Ascending aorta (tissue), 2 donors: ENCODE results near the gene NREP. TPM values are rescaled to one million over a fixed set of nuclear protein-coding genes. Genes with fewer than 3 reads are reported as not detected.

Source experiments
- DNase-seq, 2 donors: peaks; one replicate each; pipeline ENCODE4 v3.0.0-alpha.2; 2019; ENCODE audit warnings: low spot score in 2 of 2
- H3K27ac ChIP-seq, 2 donors: fragments of 200-600 bp; sonication (generic); one replicate each; pipeline ENCODE4 v1.5.1; 2016 to 2017; ENCODE audit warnings: mild to moderate bottlenecking in 1 of 2
- H3K27me3 ChIP-seq: fragments of 200-600 bp; sonication (generic); one replicate; pipeline ENCODE4 v1.5.1; 2017
- H3K36me3 ChIP-seq, 2 donors: fragments of 200-600 bp; sonication (generic); one replicate each; pipeline ENCODE4 v1.5.1; 2016
- H3K4me1 ChIP-seq, 2 donors: fragments of 200-600 bp; sonication (generic); one replicate each; pipeline ENCODE4 v1.5.1; 2016 to 2017; ENCODE audit warnings: mild to moderate bottlenecking in 1 of 2
- H3K4me3 ChIP-seq, 2 donors: fragments of 200-600 bp; sonication (generic); one replicate each; pipeline ENCODE4 v1.5.1; 2016 to 2017; ENCODE audit warnings: mild to moderate bottlenecking in 1 of 2
- H3K9me3 ChIP-seq, 2 donors: fragments of 200-600 bp; sonication (generic); one replicate each; pipeline ENCODE4 v1.5.1; 2016
- intact Hi-C: fragments of 100-400 bp; cut with DNase I; formaldehyde crosslinking; loops from one replicate; pipeline ENCODE4 v1.15.1; 2023
- total RNA-seq: library from RNA; depleted of rRNA; stranded (reverse); fragments of >200 nt; gene quantifications from one replicate; pipeline ENCODE4 v1.1.0, GENCODE V29; 2016
- TF ChIP-seq, protein P1 (sequence below), 3 experiments: fragments of 200-600 bp in 2 of 3; fragments of 450-650 bp in 1 of 3; sonication (generic) in 2 of 3; IDR thresholded peaks; one replicate each; pipeline ENCODE4 v1.5.1; 2016 to 2019; ENCODE audit warnings: antibody characterized with exemption in 3 of 3, mild to moderate bottlenecking in 1 of 3, moderate library complexity in 1 of 3

The NREP gene
- total RNA-seq, 1 donor from 2014 or later, result 15.3 TPM

DNA sequence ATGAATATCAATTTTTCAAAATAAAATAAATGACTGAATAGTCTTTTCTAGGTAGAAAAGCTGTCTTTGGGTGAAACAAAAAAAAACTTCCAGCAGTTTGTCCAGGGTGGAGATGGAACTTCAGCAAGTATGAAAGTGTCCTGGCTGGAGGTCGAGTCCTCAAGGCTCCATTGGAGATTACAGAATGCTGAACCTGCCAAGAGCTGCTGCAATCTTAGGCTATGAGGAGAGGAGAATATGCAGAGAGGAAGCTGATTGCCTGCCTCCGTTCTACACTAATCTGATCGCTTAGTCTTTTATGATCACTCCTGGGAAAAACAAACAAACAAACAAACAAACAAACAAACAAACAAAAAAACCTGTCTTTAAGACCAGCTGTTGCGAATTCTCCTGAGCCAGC, 50.6 kb downstream of the NREP start:
- Histone ChIP-seq H3K27me3 (no peaks in the 10 kb centered on the region), H3K9me3 (no peaks in the 10 kb centered on the region), H3K36me3 (no peaks in the 10 kb centered on the region), H3K27ac (no peak overlapping the region), H3K4me1 (no peaks in the 10 kb centered on the region), H3K4me3 (no peak overlapping the region)
- no peak for DNase-seq
- intact Hi-C loops, result no loop called here
- TF ChIP-seq, protein P1, sequence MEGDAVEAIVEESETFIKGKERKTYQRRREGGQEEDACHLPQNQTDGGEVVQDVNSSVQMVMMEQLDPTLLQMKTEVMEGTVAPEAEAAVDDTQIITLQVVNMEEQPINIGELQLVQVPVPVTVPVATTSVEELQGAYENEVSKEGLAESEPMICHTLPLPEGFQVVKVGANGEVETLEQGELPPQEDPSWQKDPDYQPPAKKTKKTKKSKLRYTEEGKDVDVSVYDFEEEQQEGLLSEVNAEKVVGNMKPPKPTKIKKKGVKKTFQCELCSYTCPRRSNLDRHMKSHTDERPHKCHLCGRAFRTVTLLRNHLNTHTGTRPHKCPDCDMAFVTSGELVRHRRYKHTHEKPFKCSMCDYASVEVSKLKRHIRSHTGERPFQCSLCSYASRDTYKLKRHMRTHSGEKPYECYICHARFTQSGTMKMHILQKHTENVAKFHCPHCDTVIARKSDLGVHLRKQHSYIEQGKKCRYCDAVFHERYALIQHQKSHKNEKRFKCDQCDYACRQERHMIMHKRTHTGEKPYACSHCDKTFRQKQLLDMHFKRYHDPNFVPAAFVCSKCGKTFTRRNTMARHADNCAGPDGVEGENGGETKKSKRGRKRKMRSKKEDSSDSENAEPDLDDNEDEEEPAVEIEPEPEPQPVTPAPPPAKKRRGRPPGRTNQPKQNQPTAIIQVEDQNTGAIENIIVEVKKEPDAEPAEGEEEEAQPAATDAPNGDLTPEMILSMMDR (IDR thresholded peaks at IDR 0.05), result no peak

DNA sequence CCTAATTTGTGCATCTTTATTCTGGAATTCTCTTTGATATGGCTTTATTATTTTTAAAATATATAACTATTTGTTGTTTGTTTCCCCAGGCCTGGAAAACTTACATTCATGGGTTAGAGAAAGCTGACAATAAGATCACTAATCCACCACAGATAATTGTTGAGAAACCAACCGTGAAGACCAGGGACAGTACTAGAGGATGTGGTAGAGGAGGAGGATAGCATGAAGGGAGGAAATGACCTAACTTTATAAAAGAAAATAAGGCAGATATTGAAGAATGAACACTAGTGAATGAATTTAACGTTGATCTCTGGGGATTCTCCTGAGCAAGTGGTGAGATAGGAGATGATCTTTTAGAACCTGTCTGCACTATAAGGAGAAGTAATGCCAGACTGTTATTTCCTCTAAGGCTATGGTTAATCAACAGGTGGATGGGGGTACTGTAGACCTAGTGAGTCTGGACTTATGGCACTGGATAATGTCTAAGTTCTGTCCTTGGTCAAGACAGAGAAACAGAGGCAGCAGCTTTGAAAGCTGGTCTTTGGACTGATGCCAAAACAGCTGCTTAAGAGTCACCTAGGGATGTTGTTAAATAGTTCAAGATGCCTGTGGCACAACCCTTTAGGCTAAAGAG, 52.4 kb downstream of the NREP start:
- Histone ChIP-seq H3K36me3 (no peaks in the 10 kb centered on the region), H3K9me3 (no peaks in the 10 kb centered on the region), H3K27ac (no peak overlapping the region), H3K4me3 (no peak overlapping the region), H3K4me1 (no peaks in the 10 kb centered on the region), H3K27me3 (no peaks in the 10 kb centered on the region)
- TF ChIP-seq, protein P1 (IDR thresholded peaks at IDR 0.05), result no peak
- no peak for DNase-seq
- intact Hi-C loops, result no loop called here

DNA sequence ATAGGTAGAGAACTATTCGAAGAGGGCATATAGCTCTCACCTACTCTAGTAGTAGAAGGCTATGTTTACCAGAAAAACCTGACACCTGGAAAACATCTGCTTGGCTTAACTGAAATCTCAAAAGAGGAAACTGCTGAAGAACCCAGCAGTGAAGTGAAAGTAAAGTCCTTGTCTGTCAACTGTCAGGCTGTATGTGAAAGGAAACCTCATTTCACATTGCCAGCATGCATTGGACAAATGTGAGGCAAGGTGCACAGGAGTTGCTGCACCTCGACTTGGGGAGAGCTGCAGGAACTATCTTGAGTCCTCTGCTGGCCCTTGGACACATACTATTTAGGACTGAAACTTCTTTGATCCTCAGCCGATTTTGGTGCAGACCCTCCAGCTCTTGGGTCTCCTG, 53.3 kb downstream of the NREP start:
- Histone ChIP-seq H3K9me3 (no peaks in the 10 kb centered on the region), H3K36me3 (no peaks in the 10 kb centered on the region), H3K4me1 (no peaks in the 10 kb centered on the region), H3K4me3 (no peak overlapping the region), H3K27me3 (no peaks in the 10 kb centered on the region), H3K27ac (no peak overlapping the region)
- intact Hi-C loops, result no loop called here
- TF ChIP-seq, protein P1 (IDR thresholded peaks at IDR 0.05), result no peak
- no peak for DNase-seq

DNA sequence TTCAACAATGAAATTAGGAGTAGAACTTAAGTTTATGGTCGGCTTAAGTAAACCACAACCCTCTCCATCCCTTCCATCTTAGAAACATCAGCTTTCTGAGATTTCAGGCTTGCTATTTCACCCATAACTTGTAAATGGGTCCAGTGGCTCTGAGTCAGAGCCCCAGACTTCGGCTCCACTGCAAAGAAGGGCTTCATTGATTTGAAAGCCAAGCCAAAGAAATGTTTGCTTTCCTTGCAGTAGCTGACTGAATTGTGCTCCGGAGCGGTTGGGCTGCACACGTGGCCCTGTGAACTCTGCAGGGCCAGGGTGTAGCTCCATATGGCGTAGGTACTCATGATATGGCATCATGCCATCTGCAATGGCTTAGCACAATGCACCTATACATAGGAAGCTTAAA, 57.0 kb downstream of the NREP start:
- Histone ChIP-seq H3K36me3 (no peaks in the 10 kb centered on the region), H3K4me1 (peaks cover 0 to 8% of the 10 kb centered on the region in 2 donors), H3K27me3 (no peaks in the 10 kb centered on the region), H3K4me3 (no peak overlapping the region), H3K9me3 (no peaks in the 10 kb centered on the region), H3K27ac (no peak overlapping the region)
- TF ChIP-seq, protein P1 (IDR thresholded peaks at IDR 0.05), result no peak
- intact Hi-C loops, result no loop called here
- DNase-seq, result no peak

DNA sequence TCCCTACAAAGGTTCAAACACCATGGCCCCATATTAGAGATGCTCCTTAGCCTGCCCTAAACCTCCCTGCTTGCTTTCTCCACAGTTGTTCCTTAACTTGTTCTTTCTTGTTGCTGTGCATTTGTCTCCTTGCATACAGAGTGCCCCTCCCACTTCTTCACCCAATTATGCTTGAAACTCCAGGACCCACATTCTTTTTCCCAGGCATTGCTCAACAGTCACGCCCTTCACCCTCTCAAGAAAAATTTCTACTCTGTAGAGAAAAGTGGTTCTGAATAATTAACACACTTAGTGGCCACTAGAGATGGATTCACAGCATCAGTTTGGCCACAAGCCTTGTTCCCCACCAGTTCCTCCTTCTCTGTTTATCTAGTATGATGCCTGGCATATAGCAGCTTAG, 57.7 kb downstream of the NREP start:
- no peaks in the 10 kb centered on the region for H3K9me3 ChIP-seq
- DNase-seq, result no peak
- TF ChIP-seq, protein P1 (IDR thresholded peaks at IDR 0.05), result no peak
- H3K4me1 ChIP-seq, result peaks cover 0 to 8% of the 10 kb centered on the region in 2 donors
- H3K36me3 ChIP-seq, result no peaks in the 10 kb centered on the region
- no peaks in the 10 kb centered on the region for H3K27me3 ChIP-seq
- H3K27ac ChIP-seq, result no peak overlapping the region
- H3K4me3 ChIP-seq, result no peak overlapping the region
- intact Hi-C loops, result no loop called here
